Measurements from ENCODE around the gene DND1. TPM values are rescaled to one million over a fixed set of nuclear protein-coding genes. Genes with fewer than 3 reads are reported as not detected.
"Not testable (repeated sequence)": the region's sequence is repeated elsewhere in the genome, so short reads cannot be mapped to it uniquely, and the experiment has no call there.

The DND1 gene
- total RNA-seq, 1 donor from 2014 or later = 1.2 TPM

DNA sequence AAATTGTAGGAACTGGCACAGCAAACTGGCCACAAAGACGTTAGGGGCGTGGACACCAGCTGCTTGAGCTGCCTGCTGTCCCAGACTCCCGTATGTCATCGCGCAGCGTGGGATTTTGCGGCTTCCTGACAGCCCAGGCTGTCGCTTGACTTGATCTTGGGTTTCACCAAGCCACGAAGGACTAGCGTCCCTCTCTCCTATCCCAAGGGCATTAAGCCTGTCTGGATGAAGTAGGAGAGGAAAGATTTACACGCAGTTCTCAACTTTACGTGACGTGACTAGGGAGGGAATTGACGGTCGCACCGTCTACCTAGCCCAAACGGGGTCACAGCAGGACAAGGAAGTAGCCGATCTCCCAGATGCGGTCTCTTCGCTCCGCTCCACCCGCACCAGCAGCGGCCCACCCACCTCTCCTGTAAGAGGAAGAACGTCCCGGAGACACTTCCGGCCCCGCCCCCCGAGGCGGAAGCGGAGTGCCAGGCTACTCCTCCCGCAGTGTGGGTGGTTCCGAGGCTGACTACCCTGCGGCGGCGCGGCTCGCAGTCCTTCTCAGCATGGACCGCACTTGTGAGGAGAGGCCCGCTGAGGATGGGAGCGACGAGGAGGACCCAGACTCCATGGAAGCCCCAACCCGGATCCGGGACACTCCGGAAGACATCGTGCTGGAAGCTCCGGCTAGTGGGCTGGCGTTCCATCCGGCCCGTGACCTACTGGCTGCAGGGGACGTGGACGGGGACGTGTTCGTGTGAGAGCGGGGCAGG, 8.8 kb downstream of the DND1 start, which contains the start of gene WDR55:
TSS of gene WDR55 (plus strand) at position 546 of the 761 bp plus-strand sequence. CDS start at position 555, 9 bp downstream.
- TF ChIP-seq, protein P1, sequence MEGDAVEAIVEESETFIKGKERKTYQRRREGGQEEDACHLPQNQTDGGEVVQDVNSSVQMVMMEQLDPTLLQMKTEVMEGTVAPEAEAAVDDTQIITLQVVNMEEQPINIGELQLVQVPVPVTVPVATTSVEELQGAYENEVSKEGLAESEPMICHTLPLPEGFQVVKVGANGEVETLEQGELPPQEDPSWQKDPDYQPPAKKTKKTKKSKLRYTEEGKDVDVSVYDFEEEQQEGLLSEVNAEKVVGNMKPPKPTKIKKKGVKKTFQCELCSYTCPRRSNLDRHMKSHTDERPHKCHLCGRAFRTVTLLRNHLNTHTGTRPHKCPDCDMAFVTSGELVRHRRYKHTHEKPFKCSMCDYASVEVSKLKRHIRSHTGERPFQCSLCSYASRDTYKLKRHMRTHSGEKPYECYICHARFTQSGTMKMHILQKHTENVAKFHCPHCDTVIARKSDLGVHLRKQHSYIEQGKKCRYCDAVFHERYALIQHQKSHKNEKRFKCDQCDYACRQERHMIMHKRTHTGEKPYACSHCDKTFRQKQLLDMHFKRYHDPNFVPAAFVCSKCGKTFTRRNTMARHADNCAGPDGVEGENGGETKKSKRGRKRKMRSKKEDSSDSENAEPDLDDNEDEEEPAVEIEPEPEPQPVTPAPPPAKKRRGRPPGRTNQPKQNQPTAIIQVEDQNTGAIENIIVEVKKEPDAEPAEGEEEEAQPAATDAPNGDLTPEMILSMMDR (IDR thresholded peaks at IDR 0.05) = no peak
- DNase-seq (peak; percentile 98), ATAC-seq (peak; percentile 99 to 100)
- intact Hi-C loops (cut with DNase I) = no loop called here
- peaks cover 27% of the 10 kb centered on the region for H3K4me1 ChIP-seq
- no peaks in the 10 kb centered on the region for H3K27me3 ChIP-seq (ENCODE audit: low read depth)
- H3K27ac ChIP-seq = peak within 1 kb of the TSS; percentile 90
- no peaks in the 10 kb centered on the region for H3K9me3 ChIP-seq
- H3K4me3 ChIP-seq = peak within 1 kb of the TSS; percentile 99
- H3K36me3 ChIP-seq = peaks cover 61% of the 10 kb centered on the region

GRCh38 chr5:140664030-140664358, 9.4 kb downstream of the DND1 start:
- Histone ChIP-seq H3K36me3 (peaks cover 61% of the 10 kb centered on the region), H3K4me3 (peak overlapping the region; percentile 99), H3K9me3 (no peaks in the 10 kb centered on the region), H3K27ac (peak overlapping the region; percentile 90), H3K4me1 (peaks cover 27% of the 10 kb centered on the region), H3K27me3 (ENCODE audit: low read depth) (no peaks in the 10 kb centered on the region)
- DNase-seq (no peak), ATAC-seq (peak in 1 of 2 donors; percentile 23)
- intact Hi-C loops (cut with DNase I) = no loop called here
- TF ChIP-seq, protein P1 (IDR thresholded peaks at IDR 0.05) = no peak

GRCh38 chr5:140660371-140660770, 13.0 kb downstream of the DND1 start:
- H3K4me1 ChIP-seq; intact Hi-C loops (cut with DNase I); DNase-seq; ATAC-seq; H3K4me3 ChIP-seq; H3K27ac ChIP-seq; H3K27me3 ChIP-seq (ENCODE audit: low read depth); H3K9me3 ChIP-seq: not testable (repeated sequence)
- H3K36me3 ChIP-seq = peaks cover 78% of the 10 kb centered on the region

GRCh38 chr5:140658870-140659269, 14.5 kb downstream of the DND1 start:
- no peak for ATAC-seq
- H3K4me1 ChIP-seq = peaks cover 3% of the 10 kb centered on the region
- DNase-seq = no peak
- TF ChIP-seq, protein P1 (IDR thresholded peaks at IDR 0.05) = no peak
- H3K27me3 ChIP-seq (ENCODE audit: low read depth) = no peaks in the 10 kb centered on the region
- H3K9me3 ChIP-seq = no peaks in the 10 kb centered on the region
- no peak overlapping the region for H3K27ac ChIP-seq
- intact Hi-C loops (cut with DNase I) = no loop called here
- no peak overlapping the region for H3K4me3 ChIP-seq
- H3K36me3 ChIP-seq = peaks cover 93% of the 10 kb centered on the region

- DNase-seq (no peak), ATAC-seq (peak in 1 of 2 donors; percentile 25)
- intact Hi-C loops (cut with DNase I) = no loop called here
- Histone ChIP-seq H3K27me3 (ENCODE audit: low read depth) (no peaks in the 10 kb centered on the region), H3K4me1 (peaks cover 41% of the 10 kb centered on the region), H3K36me3 (peaks cover 70% of the 10 kb centered on the region), H3K9me3 (no peaks in the 10 kb centered on the region), H3K4me3 (peak overlapping the region; percentile 97), H3K27ac (peak overlapping the region; percentile 89)
- TF ChIP-seq, protein P1 (IDR thresholded peaks at IDR 0.05) = no peak
These were observed 26.3 kb downstream of the DND1 start for GRCh38 chr5:140647042-140647419.

DNA sequence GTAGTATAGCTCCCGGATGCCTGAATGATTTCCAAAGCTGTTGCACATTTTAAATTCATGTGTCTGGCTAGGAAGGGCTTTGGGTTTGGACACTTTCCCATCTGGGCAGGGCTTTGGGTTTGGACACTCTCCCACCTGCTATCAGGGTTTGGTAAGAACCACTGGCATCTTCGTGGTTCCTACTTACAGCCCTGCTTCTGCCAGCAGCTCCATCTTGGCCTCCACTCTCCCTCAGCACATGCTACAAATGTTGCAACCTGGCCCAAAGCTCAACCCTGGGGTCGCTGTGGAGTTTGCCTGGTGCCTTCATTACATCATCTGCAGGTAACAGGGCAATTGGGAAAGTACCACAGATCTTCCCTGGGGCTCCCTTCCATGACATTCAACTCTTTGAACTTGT, 30.7 kb downstream of the DND1 start:
- Histone ChIP-seq H3K27me3 (ENCODE audit: low read depth) (no peaks in the 10 kb centered on the region), H3K27ac (no peak overlapping the region), H3K4me3 (no peak overlapping the region), H3K4me1 (peaks cover 44% of the 10 kb centered on the region), H3K36me3 (peaks cover 40% of the 10 kb centered on the region), H3K9me3 (no peaks in the 10 kb centered on the region)
- DNase-seq = no peak
- intact Hi-C loops (cut with DNase I) = no loop called here
- TF ChIP-seq, protein P1 (IDR thresholded peaks at IDR 0.05) = no peak
- ATAC-seq = no peak
